Activated naive CD8-positive, alpha-beta T cell (primary cell): Measurements from ENCODE around the gene TBX2.
A peak's percentile ranks its signal among the peaks of the same experiment; 100 is the strongest.

Experiments used
- H3K27ac Mint-ChIP-seq: one replicate; pipeline ENCODE4 v1.8.0; 2021; ENCODE audit warnings: mixed read lengths
- H3K27me3 Mint-ChIP-seq: one replicate; pipeline ENCODE4 v1.8.0; 2021; ENCODE audit warnings: mixed read lengths
- H3K36me3 Mint-ChIP-seq: one replicate; pipeline ENCODE4 v1.8.0; 2021; ENCODE audit warnings: mixed read lengths
- H3K4me1 Mint-ChIP-seq: one replicate; pipeline ENCODE4 v1.8.0; 2021; ENCODE audit warnings: low read depth, mixed read lengths
- H3K4me3 Mint-ChIP-seq: one replicate; pipeline ENCODE4 v1.8.0; 2021; ENCODE audit warnings: mild to moderate bottlenecking, mixed read lengths
- H3K9me3 Mint-ChIP-seq: one replicate; pipeline ENCODE4 v1.8.0; 2021; ENCODE audit warnings: low read depth, mixed read lengths

Gene TBX2

GRCh38 chr17:61401389-61402072 lies 1.9 kb downstream of the TBX2 start:
- H3K27me3 Mint-ChIP-seq = peaks cover 30% of the 10 kb centered on the region
- peaks cover 38% of the 10 kb centered on the region for H3K4me1 Mint-ChIP-seq
- H3K27ac Mint-ChIP-seq = no peak overlapping the region
- peak overlapping the region; percentile 62 for H3K4me3 Mint-ChIP-seq
- no peaks in the 10 kb centered on the region for H3K36me3 Mint-ChIP-seq
- H3K9me3 Mint-ChIP-seq = no peaks in the 10 kb centered on the region

DNA sequence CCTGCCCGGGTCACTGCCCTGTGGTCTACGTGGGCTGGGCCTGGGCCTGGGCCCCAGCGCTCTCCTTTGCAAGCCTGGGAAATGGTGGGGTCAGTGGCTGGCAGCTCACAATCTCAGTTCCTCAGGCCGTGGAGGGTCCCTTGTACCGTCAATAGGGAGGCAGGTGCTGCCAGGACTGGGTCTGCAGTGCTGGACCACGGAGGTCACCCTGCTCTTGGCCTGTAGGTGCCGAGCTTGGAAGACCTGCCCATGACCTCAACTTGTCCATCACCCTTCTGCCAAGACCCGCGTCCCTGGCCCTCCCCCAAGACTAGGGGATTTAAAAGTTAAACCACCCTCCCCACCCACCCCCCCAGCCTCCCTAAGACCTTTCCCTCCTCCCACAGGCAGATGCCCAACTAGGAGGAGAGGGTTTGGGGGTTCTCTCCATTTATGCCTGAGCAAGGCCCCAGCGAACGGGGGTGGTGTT lies 2.5 kb downstream of the TBX2 start:
- H3K27me3 Mint-ChIP-seq = peaks cover 31% of the 10 kb centered on the region
- H3K4me1 Mint-ChIP-seq = peaks cover 38% of the 10 kb centered on the region
- H3K36me3 Mint-ChIP-seq = no peaks in the 10 kb centered on the region
- no peaks in the 10 kb centered on the region for H3K9me3 Mint-ChIP-seq
- H3K4me3 Mint-ChIP-seq = peak overlapping the region; percentile 61
- H3K27ac Mint-ChIP-seq = no peak overlapping the region

GRCh38 chr17:61402978-61403800 lies 3.5 kb downstream of the TBX2 start:
- Mint-ChIP-seq H3K9me3 (no peaks in the 10 kb centered on the region), H3K4me1 (peaks cover 36% of the 10 kb centered on the region), H3K27ac (no peak overlapping the region), H3K36me3 (no peaks in the 10 kb centered on the region), H3K4me3 (peak overlapping the region; percentile 61), H3K27me3 (peaks cover 34% of the 10 kb centered on the region)

DNA sequence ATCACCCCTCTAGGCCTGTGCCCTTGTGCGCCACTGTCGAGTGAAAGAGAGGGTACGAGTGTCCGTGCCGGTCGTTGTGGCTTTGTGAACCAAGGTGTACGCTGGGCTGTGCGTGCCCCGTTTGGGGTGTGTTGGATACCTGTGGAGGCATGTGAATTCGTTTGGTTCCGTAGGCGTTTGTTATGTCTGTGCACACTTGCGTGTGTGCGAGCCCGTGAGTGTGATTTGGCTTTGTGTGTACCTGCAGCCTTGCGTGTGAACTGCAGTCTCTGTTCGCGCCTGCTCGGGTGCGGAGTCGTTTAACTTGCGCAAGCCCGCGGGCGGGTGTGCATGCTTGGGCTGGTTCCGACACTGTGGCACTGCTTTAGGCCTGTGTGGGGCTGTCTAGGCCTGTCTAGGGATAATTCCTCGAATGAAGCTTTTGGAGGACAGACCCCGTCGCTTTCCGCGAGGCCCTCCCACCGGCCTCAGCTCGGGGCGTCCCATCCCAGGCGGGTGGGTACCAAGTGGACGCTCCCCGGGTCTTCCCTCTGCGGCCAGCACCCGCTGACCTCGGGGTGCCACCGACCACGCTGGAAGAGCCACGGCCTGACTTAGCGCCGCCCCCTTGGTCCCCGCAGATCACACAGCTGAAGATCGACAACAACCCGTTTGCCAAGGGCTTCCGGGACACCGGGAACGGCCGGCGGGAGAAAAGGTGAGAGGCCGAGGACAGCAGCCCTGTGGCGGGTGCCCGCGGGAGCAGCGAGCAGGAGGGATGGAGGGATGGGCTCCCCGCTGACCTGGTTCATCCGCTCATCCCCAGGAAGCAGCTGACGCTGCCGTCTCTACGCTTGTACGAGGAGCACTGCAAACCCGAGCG lies 4.4 kb downstream of the TBX2 start:
- Mint-ChIP-seq H3K36me3 (no peaks in the 10 kb centered on the region), H3K27ac (no peak overlapping the region), H3K4me1 (peaks cover 37% of the 10 kb centered on the region), H3K4me3 (peak overlapping the region; percentile 61), H3K27me3 (peaks cover 33% of the 10 kb centered on the region), H3K9me3 (no peaks in the 10 kb centered on the region)

- Mint-ChIP-seq H3K27ac (no peak overlapping the region), H3K4me3 (peak overlapping the region; percentile 27), H3K9me3 (no peaks in the 10 kb centered on the region), H3K27me3 (peaks cover 33% of the 10 kb centered on the region), H3K4me1 (peaks cover 37% of the 10 kb centered on the region), H3K36me3 (no peaks in the 10 kb centered on the region)
These were observed 4.9 kb downstream of the TBX2 start for GRCh38 chr17:61404663-61404912.

DNA sequence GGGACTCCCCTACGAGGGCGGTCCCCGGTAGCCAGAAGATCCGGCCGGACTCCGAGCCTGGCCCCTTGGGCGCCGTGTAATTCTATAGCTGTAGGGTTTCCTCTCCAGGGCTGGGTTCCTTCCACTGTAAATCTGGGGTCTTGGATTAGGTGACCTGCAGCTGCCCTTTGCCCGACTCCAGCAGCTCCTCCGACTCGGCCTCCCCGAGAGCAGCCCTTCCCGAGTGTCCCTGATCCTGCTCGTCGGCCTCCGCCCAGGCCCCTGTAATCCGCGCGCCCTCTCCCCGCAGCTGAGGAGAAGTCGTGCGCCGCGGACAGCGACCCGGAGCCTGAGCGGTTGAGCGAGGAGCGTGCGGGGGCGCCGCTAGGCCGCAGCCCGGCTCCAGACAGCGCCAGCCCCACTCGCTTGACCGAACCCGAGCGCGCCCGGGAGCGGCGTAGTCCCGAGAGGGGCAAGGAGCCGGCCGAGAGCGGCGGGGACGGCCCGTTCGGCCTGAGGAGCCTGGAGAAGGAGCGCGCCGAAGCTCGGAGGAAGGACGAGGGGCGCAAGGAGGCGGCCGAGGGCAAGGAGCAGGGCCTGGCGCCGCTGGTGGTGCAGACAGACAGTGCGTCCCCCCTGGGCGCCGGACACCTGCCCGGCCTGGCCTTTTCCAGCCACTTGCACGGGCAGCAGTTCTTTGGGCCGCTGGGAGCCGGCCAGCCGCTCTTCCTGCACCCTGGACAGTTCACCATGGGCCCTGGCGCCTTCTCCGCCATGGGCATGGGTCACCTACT lies 5.5 kb downstream of the TBX2 start:
- Mint-ChIP-seq H3K4me1 (peaks cover 41% of the 10 kb centered on the region), H3K27me3 (peaks cover 35% of the 10 kb centered on the region), H3K9me3 (no peaks in the 10 kb centered on the region), H3K36me3 (no peaks in the 10 kb centered on the region), H3K4me3 (peak overlapping the region; percentile 27), H3K27ac (no peak overlapping the region)

DNA sequence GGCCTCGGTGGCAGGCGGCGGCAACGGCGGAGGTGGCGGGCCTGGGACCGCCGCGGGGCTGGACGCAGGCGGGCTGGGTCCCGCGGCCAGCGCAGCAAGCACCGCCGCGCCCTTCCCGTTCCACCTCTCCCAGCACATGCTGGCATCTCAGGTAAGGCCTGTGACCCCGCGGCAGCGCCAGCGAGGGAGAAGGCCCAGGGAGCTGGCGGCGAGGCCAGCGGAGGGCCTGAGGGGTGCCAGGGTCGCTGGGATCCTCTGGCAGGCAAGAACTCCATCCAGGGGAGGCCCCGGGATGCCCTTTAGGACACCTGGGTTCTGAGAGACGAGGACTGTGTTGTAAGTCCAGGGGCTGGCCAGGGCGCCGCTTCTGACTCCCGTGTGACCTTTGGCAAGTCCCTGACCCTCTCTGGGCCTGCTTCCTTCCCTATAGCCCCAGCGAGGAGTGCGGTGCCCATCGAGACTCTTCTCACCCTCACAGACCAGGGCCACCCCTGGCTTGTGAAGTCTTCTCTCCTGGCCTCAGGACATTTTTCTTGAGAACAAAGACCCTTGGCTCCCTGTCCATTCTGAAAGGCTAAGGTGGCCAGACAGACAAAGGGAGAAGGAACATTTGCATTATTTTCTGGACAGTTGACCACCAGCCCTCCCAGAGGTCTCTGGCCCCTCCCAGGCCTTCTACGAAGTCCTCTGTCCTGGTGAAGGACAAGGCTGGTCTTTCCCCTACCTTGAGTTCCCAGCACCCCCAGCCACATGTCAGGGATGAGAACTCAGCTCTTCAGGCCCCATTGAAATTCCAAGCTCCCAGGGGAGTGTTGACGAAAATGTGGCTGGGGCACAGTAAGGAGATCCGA lies 6.3 kb downstream of the TBX2 start:
- Mint-ChIP-seq H3K27me3 (peaks cover 39% of the 10 kb centered on the region), H3K4me1 (peaks cover 44% of the 10 kb centered on the region), H3K4me3 (no peak overlapping the region), H3K36me3 (no peaks in the 10 kb centered on the region), H3K9me3 (no peaks in the 10 kb centered on the region), H3K27ac (no peak overlapping the region)

DNA sequence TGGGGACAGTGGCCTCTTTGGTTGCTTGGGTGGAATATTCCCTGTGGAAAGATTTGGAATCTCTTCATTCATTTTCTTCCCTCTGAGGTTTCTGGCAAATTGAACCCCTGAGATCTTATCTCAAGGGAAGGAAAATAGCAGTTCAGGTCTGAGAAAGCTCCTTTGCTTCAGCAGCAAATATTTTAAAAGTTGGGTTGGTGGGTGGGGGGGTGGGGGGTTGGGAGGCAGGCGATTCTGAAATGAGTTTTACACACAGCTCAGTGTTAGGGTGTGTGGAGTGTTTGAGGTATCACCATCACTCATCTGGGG lies 6.8 kb downstream of the TBX2 start:
- H3K4me3 Mint-ChIP-seq = no peak overlapping the region
- H3K36me3 Mint-ChIP-seq = no peaks in the 10 kb centered on the region
- no peak overlapping the region for H3K27ac Mint-ChIP-seq
- H3K9me3 Mint-ChIP-seq = no peaks in the 10 kb centered on the region
- H3K4me1 Mint-ChIP-seq = peaks cover 39% of the 10 kb centered on the region
- peaks cover 34% of the 10 kb centered on the region for H3K27me3 Mint-ChIP-seq

- Mint-ChIP-seq H3K36me3 (no peaks in the 10 kb centered on the region), H3K9me3 (no peaks in the 10 kb centered on the region), H3K27ac (no peak overlapping the region), H3K4me3 (peak overlapping the region; percentile 20), H3K4me1 (peaks cover 37% of the 10 kb centered on the region), H3K27me3 (peaks cover 31% of the 10 kb centered on the region)
These were observed 7.6 kb downstream of the TBX2 start for GRCh38 chr17:61406971-61407911.

DNA sequence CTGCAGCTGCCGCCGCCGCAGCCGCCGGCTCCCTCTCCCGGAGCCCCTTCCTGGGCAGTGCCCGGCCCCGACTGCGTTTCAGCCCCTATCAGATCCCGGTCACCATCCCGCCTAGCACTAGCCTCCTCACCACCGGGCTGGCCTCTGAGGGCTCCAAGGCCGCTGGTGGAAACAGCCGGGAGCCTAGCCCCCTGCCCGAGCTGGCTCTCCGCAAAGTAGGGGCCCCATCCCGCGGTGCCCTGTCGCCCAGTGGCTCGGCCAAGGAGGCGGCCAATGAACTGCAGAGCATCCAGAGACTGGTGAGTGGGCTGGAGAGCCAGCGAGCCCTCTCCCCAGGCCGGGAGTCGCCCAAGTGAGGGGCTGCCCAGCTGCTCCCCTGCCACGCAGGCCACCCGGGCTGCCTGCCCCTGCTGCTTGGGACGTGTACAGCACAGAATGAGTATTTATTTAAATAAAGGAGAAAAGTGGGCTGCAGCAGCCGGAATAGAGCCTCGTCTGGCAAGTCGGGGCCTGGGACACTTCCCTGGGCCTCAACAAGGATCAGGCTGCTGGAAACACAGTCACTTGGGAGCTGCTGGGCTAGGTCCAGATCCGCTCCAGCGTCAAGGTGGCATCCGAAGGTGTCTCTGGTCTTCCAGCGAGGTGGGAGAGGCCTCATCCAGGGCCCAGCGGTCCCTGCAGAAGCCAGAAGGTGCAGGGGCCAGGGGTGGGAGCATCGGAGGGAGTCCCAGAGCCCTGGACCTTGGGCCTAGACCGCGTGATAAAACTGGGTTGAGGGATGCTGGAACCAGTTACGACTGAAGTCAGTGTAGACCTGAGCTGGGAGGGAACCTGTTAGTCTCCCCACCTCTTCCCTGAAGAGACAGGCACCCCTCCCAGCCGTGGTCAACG lies 8.8 kb downstream of the TBX2 start:
- Mint-ChIP-seq H3K27ac (no peak overlapping the region), H3K9me3 (no peaks in the 10 kb centered on the region), H3K36me3 (no peaks in the 10 kb centered on the region), H3K4me1 (peaks cover 27% of the 10 kb centered on the region), H3K27me3 (peaks cover 25% of the 10 kb centered on the region), H3K4me3 (peak overlapping the region; percentile 80)

GRCh38 chr17:61409301-61410112 lies 9.9 kb downstream of the TBX2 start:
- H3K4me1 Mint-ChIP-seq = peaks cover 21% of the 10 kb centered on the region
- H3K4me3 Mint-ChIP-seq = peak overlapping the region; percentile 78
- no peaks in the 10 kb centered on the region for H3K36me3 Mint-ChIP-seq
- no peak overlapping the region for H3K27ac Mint-ChIP-seq
- peaks cover 21% of the 10 kb centered on the region for H3K27me3 Mint-ChIP-seq
- no peaks in the 10 kb centered on the region for H3K9me3 Mint-ChIP-seq
